Occipital lobe (tissue), 2 donors: Measurements from ENCODE around the gene GIGYF2. TPM values are rescaled to one million over a fixed set of nuclear protein-coding genes. Genes with fewer than 3 reads are reported as not detected.
"Not testable (repeated sequence)": the region's sequence is repeated elsewhere in the genome, so short reads cannot be mapped to it uniquely, and the experiment has no call there.

Experiments used
- DNase-seq: peaks from one replicate; lab custom pipeline; 2025; lab: John Stamatoyannopoulos, UW
- total RNA-seq: library from RNA; depleted of rRNA; stranded (reverse); fragments of >200 nt; gene quantifications from one replicate; pipeline ENCODE4 v1.2.3, GENCODE V29; 2014

Gene GIGYF2
- total RNA-seq, 1 donor from 2014 or later, result 111 TPM

GRCh38 chr2:232891621-232892071 lies 194.5 kb downstream of the GIGYF2 start:
- peak; percentile 25 for DNase-seq

GRCh38 chr2:232892221-232892620 lies 195.1 kb downstream of the GIGYF2 start:
- DNase-seq, result no peak

GRCh38 chr2:232892843-232893242 lies 195.7 kb downstream of the GIGYF2 start:
- no peak for DNase-seq

- DNase-seq, result no peak
These were observed 196.7 kb downstream of the GIGYF2 start for GRCh38 chr2:232893834-232894233.

- no peak for DNase-seq
These were observed 197.1 kb downstream of the GIGYF2 start for GRCh38 chr2:232894251-232894650.

GRCh38 chr2:232894746-232895145 lies 197.6 kb downstream of the GIGYF2 start:
- DNase-seq, result no peak

GRCh38 chr2:232896111-232896510 lies 199.0 kb downstream of the GIGYF2 start:
- no peak for DNase-seq

- DNase-seq, result no peak
These were observed 199.8 kb downstream of the GIGYF2 start for GRCh38 chr2:232896720-232897597.

GRCh38 chr2:232897598-232898408 lies 200.7 kb downstream of the GIGYF2 start:
- no peak for DNase-seq

- DNase-seq, result no peak
These were observed 201.7 kb downstream of the GIGYF2 start for GRCh38 chr2:232898592-232899543.

GRCh38 chr2:232900811-232901735 lies 203.9 kb downstream of the GIGYF2 start:
- DNase-seq, result no peak

- no peak for DNase-seq
These were observed 204.8 kb downstream of the GIGYF2 start for GRCh38 chr2:232901736-232902578.

GRCh38 chr2:232903989-232904388 lies 206.9 kb downstream of the GIGYF2 start:
- no peak for DNase-seq

GRCh38 chr2:232906867-232907717 lies 210.0 kb downstream of the GIGYF2 start:
- not testable (repeated sequence) for DNase-seq

GRCh38 chr2:232907718-232908085 lies 210.6 kb downstream of the GIGYF2 start:
- DNase-seq, result not testable (repeated sequence)

GRCh38 chr2:232908695-232909094 lies 211.6 kb downstream of the GIGYF2 start:
- no peak for DNase-seq
